ENCODE results near the gene CLASP1.
"Not testable (repeated sequence)": the region's sequence is repeated elsewhere in the genome, so short reads cannot be mapped to it uniquely, and the experiment has no call there.

The CLASP1 gene

GRCh38 chr2:121363632-121364420 lies 285.4 kb downstream of the CLASP1 start:
- FAIRE-seq: no peak

GRCh38 chr2:121362774-121363173 lies 286.5 kb downstream of the CLASP1 start:
- FAIRE-seq: no peak

GRCh38 chr2:121362226-121362625 lies 287.0 kb downstream of the CLASP1 start:
- no peak for FAIRE-seq

DNA sequence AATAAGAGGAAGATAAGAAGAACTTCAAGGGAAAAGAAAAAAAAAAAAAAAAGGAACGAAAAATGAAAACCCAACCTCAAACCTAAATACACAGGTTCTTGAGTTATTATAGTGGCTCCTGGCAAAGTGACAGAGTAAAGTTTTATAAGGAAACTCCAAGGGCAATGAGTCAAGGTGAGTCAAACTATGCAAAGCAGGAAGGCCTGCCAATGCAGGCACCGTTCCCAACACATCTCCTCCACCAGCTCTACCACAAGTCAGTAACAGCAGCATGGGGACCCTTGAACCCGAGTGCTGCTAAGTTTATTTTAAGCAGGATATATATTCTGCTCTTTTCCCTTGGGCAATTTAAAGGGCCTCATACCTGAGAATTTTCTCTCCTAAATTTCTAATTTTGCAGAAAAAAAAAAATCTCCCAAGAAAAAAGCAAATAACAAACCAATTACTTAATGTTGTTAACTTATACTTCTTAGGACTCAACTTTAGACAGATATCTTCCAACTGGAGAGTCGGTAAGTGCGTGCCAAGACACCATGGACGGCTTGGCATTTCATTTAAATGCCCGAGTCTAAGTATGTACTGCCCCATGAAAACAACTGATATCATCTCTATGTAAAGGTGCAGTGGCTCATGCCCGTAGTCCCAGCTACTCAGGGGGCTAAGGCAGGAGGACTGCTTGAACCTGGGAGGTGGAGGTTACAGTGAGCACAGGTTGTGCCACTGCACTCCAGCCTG lies 288.5 kb downstream of the CLASP1 start:
- FAIRE-seq: no peak

DNA sequence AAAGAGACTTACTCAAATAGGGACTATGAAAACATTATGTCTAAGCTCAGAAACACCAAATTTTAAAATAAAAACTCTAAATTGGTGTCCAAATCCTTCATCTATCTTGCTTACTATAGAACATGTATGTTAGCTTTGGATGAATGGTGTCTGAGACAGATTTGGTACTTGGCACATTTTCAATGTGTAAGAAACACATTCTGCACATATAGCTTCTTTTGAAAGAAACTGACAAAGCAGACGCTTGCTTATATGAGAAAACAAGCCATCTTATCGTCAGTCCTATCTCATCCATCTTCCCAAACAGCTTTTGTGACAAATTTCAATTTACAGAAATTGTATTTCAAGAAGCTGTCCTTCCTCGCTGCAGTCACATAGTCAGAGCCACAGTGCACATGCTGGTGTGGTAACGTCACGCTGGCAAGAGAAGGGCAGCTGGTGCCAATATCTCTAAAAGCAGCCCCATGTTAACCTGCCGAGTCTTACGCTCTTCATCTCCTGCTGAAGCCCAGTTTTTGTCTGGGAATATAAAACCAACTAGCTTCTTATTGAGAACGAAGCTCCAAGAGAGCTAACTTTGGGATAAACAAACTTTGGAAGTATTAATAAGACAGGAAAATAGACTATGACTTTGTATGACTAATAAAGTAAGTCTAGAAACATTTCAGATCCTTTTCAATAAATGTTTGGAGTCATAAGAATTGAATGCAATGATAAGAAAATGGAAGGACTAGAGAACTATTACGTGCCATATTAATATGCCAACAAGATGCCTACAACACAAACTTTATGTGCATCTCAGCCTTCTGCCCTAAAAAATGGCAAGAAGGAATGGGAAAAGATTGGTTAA lies 289.3 kb downstream of the CLASP1 start:
- FAIRE-seq: no peak

DNA sequence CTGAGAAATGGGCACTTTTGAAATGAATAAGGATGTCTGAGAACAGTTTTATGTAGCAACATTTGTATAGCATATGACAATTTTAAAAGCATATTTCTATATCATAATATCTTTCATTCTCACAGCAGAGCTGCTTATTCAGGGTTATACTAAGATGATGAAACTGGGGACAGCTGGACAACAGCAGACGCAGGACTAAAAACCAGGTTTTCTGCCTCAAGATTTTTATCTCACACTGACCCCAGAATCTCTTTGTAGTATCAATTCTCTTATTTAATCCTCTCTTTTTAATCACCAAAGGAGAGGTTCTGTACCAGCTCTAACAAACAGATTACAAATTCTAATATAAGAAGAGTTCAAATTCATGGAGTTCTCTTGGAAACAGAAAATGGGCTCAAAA lies 290.1 kb downstream of the CLASP1 start:
- no peak for FAIRE-seq

DNA sequence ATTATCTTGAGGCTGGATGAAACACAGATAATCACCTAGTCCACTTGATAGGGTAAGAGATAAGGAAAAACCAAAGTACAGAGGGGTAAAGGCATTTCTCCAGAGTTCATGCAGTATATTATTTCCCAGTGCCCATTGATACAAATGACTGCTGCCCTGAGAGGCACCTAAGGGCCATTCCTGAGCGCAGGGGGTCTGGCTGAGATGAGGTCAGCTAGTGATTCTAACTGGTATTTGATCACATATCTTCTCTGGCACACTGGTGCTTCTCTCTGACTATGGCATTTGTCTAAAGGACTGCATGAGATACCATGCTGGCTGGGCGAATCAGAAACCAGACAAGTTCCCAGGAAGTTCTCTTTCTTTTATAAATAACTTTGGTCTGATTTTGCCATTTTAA lies 291.0 kb downstream of the CLASP1 start:
- no peak for FAIRE-seq

GRCh38 chr2:121356058-121356640 lies 293.1 kb downstream of the CLASP1 start:
- FAIRE-seq: peak; percentile 69

- no peak for FAIRE-seq
Measured at GRCh38 chr2:121355488-121355887, 293.8 kb downstream of the CLASP1 start.

GRCh38 chr2:121351521-121352318 lies 297.5 kb downstream of the CLASP1 start:
- no peak for FAIRE-seq

DNA sequence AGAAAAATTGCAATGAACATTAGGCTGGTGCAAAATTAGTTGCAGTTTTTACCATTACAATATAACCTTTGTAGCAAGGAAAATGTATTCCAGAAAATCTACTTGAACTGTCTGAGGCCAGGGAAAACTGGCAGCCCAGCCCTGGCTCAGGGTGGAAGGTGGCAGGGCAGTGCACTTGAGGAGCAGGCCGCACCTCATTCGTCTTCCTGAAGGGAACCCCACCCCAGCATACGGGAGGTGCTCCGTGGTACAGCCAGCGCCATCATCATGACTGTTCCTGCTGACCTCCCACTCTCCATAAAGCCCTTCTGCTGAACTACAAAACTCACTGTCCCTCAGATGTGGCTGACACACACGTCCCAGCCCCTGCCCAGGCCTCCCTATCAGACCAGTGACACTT lies 298.4 kb downstream of the CLASP1 start:
- no peak for FAIRE-seq

- no peak for FAIRE-seq
Measured at GRCh38 chr2:121350402-121350775, 298.9 kb downstream of the CLASP1 start.

DNA sequence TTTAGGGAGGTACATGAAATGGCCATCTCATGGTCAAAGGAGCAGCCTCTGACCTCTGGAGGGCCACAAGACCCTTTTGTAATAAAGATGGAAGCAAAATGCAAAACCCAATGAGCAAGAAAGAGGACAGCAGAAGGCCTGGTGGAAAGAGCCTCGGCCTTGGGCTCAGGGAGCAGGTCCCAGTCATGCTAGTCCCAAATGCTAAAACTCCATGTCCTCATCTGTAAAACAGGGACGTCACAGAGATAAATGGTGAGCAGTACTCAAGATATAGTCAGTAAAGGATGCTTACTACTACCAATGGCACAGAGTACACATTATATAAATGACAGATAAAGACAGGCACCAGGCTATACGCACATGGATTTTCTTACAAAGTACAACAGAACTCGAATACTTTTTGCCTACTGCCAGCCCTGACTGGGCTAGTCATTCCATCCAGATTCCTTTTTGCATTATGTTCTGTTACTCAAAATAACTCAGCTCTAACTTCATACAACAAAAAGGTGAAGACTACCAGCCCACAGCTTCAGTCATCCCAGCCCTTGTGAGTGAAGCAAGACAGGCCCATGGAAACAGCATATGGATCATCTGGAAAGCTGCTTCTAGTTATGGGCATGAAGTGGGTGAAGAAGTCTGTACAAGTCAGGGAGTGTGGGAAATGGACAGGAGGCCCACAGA lies 299.4 kb downstream of the CLASP1 start:
- no peak for FAIRE-seq

DNA sequence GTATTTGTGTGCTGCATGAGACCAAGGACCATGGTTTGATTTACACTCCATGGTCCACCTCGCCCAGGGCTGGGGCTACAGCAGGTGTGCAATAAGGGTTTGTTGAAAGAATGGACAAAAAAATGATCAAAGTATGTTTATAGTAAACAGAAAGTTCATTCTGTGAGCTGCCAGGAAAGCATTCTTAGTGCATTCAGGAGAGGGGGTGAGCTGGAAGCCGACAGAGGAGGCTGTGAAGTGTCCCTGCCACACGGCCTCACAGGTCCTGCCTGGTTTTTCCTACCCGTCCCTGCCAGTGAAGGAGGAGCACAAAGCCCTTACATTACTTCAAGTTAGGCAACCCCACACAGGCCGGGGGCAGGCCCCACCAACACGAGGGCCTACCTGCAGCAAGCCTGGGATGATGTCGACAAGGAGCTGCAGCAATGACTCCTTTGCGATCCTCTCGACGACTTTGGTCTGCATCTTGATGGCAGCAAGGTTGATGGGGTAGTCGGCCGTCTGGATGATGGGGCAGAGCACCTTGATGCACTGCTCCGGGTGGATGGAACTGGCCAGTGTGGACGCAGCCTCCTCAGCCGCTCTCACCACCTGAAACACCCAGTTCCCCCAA lies 301.0 kb downstream of the CLASP1 start:
- FAIRE-seq: no peak

- FAIRE-seq: no peak
Measured at GRCh38 chr2:121346859-121347258, 302.4 kb downstream of the CLASP1 start.

DNA sequence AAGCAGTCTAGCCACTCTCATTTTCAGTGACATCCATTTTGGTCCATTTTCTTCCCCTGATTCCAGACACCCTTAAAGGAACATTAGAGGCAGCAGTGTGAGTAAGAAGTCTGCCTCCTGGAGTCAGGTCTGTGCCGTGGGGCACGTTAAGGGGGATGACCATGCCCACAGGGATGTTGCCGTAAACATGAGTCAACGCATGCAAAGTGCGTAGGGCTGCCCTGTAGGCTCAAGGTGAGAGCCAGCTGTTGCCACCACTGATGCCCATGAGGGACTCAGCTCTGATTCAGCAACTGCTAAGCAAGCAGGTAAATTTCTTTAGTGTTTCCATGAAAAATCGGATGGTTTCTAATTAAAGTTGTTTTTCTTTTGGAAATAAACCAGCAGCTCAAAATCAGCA lies 302.9 kb downstream of the CLASP1 start:
- no peak for FAIRE-seq

DNA sequence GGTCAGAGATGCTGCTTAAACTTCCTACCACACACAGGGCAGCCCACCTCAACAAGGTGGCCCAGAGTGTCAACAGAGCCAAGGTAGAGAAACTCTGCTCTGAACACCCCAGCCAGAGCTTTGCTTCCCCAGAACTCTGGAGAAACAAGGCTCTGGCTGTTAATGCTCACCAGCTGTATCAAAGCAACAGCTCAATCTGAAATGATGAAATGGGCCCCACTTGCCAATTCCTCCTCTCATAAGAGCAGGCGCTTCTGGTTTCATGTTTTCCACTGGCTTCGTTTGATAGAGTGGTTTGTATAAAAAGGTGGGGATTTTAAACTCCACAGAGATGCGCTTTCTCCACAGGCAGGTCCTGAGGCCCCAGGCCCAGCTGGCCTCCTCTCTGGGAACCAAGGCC lies 303.4 kb downstream of the CLASP1 start:
- no peak for FAIRE-seq

DNA sequence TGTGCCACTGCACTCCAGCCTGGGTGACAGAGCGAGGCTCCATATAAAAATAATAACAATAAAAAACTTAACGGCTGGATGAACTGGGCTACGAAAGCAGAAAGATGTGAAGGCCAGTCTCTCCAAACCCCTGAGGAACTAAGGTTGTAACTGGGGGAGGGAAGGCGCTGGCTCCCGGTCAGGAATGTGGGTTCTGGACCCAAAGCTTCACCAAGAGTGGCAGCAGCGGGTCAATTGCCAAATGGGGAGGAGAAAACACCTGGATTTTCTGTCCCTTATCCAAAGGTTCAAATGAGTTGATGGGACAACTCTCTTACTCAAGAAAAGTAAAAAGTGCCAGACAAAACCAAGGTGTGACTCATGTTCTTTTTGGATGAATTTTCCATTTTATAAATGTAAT lies 304.2 kb downstream of the CLASP1 start:
- no peak for FAIRE-seq

DNA sequence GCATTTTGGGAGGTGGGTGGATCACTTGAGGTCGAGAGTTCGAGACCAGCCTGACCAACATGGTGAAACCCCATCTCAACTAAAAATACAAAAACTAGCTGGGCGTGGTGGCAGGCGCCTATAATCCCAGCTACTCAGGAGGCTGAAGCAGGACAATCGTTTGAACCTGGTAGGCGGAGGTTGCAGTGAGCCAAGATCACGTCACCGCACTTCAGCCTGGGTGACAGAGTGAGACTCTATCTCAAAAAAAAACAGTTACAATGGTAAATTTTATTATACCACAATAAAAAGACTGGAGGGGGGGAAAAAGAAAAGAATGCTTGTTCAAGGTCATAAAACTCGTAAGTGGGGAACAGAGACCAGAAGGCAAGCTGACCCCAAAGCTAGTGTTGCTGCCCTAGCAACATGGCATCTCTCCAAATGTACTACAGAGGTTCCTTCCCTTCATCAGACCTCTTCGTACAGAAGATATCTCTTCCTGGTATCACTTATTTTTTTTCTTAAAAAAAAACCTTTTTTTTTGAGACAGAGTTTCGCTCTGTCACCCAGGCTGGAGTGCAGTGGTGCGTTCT lies 305.3 kb downstream of the CLASP1 start:
- not testable (repeated sequence) for FAIRE-seq

DNA sequence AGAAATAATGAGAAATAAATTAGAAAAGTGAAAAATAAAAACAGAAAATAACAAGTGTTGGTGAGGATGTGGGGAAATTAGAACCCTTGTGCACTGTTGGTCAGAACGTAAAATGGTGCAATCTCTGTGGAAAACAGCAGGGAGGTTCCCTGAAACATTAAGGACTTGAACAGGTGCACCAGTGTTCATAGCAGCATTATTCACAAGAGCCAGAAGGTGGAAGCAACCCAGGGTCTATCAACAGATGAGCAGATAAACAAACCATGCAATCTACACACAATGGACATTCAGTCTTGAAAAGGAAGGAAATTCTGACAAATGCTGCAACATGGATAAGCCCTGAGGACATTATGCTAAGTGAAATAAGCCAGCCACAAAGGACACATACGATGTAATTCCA lies 306.1 kb downstream of the CLASP1 start:
- no peak for FAIRE-seq

- FAIRE-seq: no peak
Measured at GRCh38 chr2:121342751-121343150, 306.5 kb downstream of the CLASP1 start.
